HG03103 (cell line): ENCODE results near the gene PHYKPL.
"Not testable (repeated sequence)": the region's sequence is repeated elsewhere in the genome, so short reads cannot be mapped to it uniquely, and the experiment has no call there.

Experiments used
- ATAC-seq: cut with Tn5 transposase; IDR thresholded peaks from one replicate; pipeline ENCODE4 v1.9.1; 2021; ENCODE audit warnings: low read depth; ENCODE audit not compliant: unreplicated experiment

Gene PHYKPL

DNA sequence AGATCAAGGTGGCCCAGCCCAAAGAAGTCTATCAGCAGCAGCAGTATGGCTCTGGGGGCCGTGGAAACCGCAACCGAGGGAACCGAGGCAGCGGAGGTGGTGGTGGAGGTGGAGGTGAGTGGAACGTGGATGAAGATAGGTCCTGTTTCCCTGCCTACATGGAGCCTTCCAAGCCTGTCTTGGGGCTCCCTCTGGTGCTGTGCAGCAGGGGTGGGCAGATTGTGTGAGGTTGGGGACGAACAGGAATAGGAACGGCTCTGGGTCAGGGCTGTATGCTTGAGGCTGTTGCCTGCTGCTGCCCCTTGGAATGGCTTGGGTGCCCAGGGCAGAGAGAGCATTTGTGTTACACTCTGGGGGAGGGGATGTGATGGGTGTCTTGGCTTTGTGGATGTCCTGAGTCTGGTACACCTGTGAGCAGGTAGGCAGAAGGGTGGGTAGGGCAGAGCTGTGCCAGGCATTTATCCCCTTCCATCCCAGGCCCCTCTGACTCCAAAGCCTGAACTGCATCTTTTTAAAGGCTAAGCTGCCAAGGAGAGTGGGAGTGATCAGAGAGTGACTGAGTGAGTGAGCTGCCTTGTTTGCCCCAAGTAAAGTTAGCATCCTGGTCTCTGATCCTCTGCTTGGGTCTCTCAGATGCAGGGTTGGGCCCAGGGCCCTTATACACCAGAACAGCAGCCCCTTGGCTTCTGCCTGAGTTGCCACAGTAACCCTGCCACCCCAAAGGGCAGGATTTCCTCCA is 23.1 kb downstream of the PHYKPL start:
- ATAC-seq, result no peak

DNA sequence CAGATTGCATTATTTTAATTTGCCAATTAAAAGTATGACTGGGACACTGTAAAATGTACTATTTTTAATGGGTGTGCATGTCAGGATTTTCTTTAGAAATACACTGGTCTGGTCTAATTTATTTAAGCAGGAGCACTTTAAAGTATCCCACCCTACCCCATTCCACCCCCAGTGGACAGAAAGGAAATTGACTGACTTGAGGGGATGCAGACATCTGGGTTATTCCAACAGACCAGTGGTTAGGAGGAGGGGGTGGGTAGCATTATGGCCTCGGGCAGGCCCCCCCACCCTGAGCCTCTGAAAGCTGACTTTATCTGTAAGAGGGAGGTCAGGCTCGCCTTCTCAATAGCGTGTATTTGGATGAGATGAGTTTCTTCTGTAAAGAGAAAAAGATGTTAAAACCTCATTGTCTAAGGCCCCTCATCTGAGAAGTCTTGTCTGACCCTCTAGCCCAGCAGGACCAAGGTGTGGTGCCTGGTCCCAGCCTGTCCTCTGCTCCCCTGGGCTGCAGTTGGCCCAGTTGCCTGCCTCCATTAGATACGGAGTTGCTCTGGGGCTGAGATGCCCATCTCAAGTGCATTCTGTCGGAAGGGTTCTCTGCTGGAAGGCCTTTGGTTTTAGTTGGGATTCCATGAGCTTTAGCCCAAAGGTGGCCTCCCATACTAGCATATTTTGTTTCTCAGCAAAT is 23.9 kb downstream of the PHYKPL start:
- ATAC-seq, result no peak

DNA sequence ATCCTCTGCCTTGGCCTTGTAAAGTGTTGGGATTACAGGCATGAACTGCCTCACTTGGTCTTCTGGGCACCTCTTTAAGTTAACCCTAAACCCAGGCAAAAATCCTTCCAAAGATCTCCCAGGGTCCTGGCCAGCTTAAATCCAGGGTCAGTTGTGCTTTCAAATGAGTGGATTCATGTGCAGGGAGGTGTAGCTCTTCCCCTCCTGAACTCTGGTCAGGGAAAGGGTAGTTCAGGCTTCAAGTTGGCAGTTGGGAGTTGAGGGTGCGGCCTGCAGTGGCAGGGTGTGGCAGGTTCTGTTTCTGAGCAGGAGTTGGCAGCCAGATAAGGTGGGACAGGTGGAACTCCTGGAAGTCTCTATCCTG is 24.7 kb downstream of the PHYKPL start:
- ATAC-seq, result no peak

DNA sequence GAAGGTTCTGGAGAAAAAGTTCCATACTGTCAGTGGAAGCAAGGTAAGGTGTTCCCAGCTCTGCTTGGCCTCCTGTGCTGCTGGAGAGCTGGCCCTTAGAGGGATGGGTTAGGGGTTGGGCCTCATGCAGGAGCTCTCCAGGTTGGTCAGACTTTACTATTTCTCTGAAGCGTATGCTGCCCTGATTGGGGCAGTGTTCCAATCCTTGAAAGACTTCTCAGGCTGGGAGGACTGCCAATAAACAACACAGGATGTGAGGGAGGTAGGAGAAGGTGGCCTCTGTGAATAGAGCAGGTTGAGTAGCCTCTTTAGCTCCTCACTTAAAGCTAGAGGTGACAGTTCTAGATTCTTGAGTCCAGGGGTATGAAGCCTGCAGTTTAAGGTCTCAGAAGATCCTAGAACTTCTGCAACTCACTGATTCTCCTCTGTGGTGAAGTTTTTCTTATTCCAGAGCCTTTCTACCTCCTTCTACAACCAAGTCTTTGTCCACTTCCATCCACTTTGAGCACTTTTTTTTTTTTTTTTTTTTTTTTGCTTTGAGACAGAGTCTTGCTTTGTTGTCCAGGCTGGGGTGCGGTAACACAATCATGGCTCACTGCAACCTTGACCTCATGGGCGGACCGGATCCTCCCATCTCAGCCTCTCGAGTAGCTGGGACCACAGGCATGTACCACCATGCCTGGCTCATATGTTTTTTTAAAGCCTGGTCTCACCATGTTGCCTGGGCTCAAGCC is 25.3 kb downstream of the PHYKPL start:
- no peak for ATAC-seq

DNA sequence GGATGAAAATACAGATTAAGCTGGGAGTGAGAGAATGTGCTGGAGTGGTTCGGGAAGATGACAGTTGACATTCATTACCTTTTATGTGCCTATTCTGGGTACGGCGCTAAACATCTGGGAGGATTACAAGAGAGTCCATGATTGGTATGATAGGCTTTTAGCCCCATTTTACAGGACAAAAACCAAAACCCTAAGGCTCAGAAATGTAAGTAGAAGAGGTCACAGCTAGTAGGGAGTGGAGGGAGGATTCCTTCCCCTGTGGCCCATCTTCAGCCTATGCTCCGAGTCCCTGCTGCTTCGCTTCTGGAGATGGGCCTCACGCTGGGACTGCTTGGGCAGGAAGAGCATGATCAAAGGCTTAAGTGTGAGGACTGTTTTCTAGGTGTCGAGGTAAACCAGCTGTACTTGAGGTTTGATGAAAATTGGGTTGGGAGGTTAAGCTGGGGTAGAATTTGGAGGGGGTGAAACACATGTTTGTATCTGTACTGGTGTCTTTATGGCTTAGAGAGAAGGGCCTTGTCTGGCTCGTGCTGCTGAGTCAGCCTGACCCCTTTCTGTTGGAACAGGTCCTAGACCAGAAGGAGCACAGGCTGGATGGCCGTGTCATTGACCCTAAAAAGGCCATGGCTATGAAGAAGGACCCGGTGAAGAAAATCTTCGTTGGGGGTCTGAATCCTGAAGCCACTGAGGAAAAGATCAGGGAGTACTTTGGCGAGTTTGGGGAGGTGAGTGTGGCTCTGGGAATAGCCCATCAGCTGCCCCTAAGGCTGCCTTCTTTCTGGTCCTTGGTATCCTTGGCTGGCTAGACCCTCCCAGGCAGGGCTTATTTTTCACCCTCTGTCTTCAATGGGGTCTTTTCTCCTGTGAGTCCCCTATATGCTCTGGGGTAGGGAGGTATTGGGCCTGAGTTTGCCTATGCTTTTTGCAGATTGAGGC is 26.2 kb downstream of the PHYKPL start:
- ATAC-seq, result no peak

DNA sequence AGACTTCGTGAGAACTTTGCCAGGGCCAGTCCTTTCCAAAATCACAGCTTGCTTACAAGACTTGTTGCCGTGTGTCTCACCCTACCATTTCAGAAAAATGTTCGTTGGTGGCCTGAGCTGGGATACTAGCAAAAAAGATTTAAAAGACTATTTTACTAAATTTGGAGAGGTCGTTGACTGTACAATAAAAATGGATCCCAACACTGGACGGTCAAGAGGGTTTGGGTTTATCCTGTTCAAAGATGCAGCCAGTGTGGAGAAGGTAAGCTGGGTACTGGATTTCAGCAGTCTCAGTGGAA is 26.9 kb downstream of the PHYKPL start:
- no peak for ATAC-seq

DNA sequence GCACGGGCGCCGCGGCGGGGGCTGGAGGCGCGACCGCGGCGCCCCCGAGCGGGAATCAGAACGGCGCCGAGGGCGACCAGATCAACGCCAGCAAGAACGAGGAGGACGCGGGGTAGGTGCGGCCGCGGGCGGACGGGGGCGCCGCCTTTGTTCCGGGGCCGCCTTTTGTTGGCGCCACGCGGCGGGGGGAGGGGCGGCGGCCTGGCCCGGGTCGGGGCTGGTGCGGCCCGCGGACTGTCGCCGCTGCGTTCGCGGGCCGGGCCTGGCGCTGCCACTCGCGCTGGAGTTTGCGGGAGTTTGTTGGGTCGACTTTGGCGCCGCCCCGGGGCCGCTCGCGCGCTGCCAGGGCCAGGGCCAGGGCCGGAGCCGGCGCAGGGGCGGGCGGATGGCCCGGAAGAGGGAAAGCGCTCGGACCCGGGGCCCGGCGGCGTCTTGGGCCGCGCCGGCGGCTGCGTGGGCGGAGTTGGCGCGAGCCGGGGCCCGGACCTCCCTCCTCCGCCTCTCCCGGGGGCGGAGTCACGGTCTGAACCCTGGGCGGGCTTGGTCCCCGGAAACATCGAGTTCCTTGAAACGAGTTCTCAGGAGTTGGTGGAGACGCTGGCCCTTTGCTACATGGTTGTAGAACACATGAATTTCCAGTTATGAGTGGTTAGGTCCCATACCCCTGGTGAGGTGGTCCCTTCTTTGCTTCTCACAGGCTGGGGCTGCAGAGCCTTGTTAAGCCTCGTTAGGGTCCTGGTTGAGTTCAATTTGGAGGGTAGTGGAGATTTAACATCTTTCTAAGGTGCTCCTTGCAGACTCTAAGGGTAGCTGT is 27.5 kb downstream of the PHYKPL start:
- peak; percentile 48 for ATAC-seq

DNA sequence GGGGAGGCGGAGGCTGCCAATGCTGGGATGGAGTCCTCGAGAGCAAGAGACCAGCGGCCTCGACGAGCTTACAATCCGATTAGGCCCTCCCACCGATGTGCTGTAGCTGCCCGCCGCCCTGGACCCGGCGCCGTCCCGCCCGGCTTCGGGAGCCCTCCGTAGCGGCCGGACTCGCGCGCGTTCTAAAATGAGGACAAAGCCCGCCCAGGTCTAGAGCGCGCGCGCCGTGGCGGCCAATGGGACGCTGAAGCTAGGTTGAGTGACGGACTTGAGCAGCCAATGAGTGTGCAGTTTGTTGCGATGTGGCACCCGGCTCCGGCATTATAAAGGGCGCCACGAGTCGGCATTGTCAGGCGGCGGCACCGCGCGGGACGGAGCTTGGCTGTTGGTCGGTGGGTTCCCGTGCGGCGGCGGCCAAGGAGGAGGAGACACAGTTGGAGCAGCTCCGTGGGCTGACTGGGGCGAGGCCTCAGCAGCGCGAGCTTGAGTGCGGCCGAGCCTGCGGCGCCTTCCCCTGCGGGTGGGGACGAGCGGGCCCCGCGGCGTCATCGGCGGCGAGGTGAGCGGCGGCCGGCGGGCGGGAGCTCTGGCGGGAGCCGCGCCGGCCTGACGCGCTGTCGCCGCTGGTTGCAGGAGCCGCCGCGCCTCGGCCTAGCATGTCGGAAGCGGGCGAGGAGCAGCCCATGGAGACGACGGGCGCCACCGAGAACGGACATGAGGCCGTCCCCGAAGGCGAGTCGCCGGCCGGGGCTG is 28.2 kb downstream of the PHYKPL start, which contains the start of gene HNRNPAB:
Gene HNRNPAB (plus strand): TSS at position 352 of the 753 bp plus-strand sequence. CDS start 305 bp downstream, at position 657.
- ATAC-seq, result peak; percentile 76

DNA sequence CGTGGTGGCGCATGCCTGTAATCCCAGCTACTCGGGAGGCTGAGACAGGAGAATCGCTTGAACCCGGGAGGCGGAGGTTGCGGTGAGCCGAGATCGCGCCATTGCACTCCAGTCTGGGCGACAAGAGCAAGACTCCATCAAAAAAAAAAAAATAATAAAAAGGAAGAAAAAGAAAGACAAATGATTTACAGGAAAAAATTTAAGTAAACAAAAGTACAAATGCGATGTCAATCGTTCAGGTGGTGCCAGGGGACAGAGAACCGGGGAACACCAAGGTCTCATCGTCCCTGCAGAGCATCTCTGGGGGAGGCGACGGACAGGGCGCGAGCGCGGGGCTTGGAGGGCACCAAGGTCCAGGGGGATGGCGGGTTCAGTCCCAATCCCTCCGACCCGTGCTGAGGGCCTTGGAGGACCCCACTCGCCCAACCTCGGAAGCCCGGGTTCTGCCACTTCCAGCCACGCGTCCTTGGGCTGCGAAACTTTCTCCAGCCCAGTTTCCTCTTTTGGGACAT is 28.9 kb downstream of the PHYKPL start:
- ATAC-seq, result no peak

DNA sequence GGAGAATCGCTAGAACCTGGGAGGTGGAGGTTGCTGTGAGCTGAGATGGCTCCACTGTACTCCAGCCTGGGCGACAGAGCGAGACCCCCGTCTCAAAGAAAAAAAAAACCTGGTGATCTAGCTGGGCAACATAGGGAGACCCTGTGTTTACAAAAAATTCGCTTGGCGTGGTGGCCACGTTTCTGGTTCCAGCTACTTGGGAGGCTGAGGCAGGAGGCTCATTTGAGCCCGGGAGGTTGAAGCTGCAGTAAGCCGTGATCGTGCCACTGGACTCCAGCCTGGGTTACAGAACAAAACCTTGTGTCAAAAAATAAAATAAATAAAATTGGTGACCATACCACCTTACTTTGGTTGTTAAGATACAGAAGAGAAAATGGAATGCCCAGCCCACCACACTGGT is 30.1 kb downstream of the PHYKPL start:
- no peak for ATAC-seq

DNA sequence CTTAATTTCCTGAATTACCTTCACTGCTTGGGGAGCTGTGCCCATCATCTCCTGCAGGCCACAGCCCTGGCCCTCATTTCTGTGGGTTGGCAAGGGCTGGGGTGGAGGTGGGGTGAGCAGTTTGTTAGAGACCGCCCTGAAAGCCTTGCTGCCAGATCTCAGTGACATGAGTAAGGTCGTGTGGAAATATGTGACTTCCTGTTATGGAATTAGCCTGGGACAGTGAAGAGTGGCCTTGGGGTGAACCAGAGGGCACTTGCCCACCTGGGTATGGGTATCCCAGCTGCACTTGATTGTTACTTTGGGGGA is 30.7 kb downstream of the PHYKPL start:
- no peak for ATAC-seq

DNA sequence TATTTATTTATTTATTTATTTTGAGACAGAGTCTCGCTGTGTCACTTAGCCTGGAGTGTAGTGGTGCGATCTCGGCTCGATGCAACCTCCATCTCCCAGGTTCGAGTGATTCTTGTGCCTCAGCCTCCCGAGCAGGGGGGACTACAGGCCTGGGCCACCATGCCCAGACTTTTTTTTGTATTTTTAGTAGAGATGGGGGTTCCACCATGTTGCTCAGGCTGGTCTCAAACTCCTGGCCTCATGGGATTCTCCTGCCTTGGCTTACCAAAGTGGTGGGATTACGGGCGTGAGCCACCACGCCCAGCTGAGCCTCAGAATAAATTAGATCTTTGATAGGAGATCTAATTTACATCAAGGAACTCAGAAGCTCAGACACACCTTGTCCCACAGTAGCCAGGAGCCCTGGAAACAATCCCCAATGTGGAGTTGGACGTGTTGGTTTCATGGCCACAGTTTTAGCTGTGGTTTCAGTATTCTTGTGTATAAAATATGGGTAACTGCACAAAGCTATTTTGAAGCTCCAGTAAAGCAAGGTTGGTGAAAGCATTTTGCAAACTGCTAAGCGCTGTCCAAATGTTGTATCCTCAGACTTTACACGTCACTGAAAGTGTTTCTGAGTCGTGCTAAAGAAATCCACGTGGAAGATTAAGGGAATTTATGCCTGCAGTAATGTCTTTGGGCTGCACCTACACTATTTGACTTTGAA is 31.2 kb downstream of the PHYKPL start:
- no peak for ATAC-seq

DNA sequence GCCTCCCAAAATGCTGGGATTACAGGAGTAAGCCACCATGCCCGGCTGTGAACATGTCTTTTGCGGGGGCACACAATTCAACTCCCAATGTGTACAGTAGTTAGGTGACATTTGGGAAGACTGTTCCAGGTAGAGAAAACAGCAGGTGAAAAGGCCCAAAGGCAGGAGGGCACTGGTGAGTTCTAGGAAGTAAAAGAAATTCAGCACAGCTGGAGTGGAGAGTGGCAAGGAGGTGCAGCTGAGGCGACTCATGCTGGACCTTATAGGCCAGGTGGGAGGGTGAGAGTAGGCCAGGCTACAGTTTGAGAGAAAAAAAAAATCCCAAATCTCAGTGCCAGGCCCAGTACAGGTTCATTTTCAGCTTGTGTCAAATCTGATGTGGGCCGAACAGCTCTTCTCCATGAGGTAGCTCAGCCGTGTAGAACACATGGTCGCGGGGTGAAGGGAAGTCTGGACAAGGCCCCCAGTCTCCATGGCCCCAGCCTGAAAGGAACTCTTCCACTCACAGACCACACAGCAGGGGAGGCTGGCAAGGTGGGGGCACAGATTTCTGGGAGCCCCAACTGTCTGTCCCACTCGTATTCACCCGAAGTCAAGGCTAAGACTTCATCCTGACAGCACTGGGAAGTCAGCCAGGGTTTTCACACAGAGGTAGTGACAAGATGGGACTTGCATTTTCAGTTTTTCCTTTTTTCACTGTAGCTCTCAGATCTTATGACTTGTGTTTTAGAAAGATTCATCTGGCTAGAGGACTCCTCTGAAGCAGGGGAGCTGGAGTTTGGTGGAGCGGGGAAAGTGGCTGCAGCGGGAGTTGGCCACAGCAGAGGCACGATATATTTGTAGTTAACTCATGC is 32.8 kb downstream of the PHYKPL start:
- ATAC-seq, result no peak

DNA sequence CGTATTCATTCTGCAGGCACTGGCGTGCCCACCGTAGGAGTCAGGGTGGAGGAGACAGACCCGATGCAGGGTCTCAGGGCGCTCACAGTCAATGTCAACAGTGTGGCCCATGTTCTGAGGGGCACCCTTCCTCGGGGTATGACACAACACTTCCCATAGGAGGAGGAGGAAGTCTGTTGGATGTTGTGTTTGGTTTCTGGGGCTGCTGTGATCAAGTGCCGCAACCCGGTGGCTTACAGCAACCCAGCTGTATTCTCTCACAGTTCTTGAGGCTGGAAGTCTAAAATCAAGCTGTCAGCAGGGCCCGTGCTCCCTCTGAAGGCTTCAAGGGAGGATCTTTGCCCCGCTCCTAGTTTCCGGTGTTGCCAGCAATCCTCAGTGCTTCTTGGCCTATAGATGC is 33.9 kb downstream of the PHYKPL start:
- ATAC-seq, result no peak

DNA sequence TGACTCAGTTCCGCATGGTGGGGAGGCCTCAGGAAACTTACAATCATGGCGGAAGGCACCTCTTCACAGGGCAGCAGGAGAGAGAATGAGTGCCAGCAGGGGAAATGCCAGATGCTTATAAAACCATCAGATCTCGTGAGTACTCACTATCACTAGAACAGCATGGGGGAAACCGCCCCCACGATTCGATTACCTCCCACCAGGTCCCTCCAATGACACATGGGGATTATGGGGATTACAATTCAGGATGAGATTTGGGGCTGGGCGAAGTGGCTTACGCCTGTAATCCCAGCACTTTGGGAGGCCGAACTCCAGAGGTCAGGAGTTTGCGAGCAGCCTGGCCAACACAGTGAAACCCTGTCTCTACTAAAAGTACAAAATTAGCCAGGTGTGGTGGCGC is 34.5 kb downstream of the PHYKPL start:
- not testable (repeated sequence) for ATAC-seq

DNA sequence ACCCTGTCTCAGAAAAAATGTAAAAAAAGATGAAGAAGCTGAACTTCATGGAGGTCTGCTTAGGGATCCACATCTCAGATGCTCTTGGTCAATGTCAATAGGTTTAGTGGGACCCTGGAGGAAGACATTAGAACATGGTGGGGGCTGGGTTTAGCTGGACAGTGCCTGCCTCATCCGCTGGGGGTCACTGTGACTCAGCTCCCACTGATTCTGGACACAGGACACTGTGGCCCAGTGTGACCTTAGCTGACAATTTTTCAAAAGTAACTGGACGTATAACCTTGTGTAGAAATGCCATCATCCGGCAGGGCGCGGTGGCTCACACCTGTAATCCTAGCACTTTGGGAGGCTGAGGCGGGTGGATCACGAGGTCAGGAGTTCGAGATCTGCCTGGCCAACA is 35.6 kb downstream of the PHYKPL start:
- ATAC-seq, result no peak

DNA sequence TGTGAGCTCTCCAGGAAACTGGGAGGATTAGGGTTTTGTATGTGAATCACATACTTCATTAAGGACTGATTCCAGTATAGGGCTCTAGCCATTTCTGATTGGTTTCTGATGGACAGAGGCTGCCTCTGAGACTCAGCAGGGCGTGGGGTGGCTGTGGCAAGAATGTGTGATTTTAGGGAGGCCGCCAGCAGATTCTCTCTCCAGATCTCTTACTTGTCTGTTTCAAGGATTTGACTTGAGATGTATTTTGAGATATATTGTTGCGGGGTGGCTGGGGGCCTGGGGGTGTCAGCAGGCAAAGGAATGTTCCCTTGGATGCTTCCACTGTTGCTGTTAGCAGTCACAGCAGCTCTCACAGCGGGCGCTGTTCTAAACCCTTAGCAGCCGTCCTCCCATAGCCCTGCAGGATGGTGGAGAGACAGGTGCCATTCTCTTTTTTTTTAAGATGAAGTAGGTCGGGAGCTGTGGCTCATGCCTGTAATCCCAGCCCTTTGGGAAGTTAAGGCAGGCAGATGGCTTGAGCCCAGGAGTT is 36.3 kb downstream of the PHYKPL start:
- ATAC-seq, result no peak
